DMS79 (cell line): ENCODE data around the gene CREBBP.
A peak's percentile ranks its signal among the peaks of the same experiment; 100 is the strongest.
"Not testable (repeated sequence)": the region's sequence is repeated elsewhere in the genome, so short reads cannot be mapped to it uniquely, and the experiment has no call there.

ENCODE experiments used
- DNase-seq: peaks from one replicate; lab custom pipeline; 2025; lab: John Stamatoyannopoulos, UW

CREBBP gene

GRCh38 chr16:3880623-3881498 lies at the start of gene CREBBP:
Gene CREBBP (minus strand): TSS chr16:3880713. CDS start chr16:3879916, 797 bp downstream.
- DNase-seq, result peak; percentile 72

DNA sequence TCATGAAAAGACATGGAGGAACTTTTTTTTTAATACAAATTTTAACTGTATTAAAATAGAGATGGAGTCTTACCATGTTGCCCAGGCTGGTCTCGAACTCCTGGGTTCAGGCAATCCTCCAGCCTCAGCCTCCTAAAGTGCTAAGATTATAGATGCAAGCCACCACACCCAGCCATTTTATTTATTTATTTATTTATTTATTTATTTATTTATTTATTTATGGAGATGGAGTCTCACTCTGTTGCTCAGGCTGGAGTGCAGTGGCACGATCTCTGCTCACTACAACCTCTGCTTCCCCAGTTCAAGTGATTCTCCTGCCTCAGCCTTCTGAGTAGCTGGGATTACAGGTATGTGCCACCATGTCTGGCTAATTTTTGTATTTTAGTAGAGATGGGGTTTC lies 46.6 kb upstream of the CREBBP start:
- not testable (repeated sequence) for DNase-seq

GRCh38 chr16:3924763-3925162 lies 44.2 kb upstream of the CREBBP start:
- DNase-seq, result no peak

GRCh38 chr16:3922241-3922640 lies 41.7 kb upstream of the CREBBP start:
- no peak for DNase-seq

- DNase-seq, result no peak
These were observed 39.7 kb upstream of the CREBBP start for GRCh38 chr16:3920206-3920605.

- no peak for DNase-seq
These were observed 38.9 kb upstream of the CREBBP start for GRCh38 chr16:3919413-3919812.

DNA sequence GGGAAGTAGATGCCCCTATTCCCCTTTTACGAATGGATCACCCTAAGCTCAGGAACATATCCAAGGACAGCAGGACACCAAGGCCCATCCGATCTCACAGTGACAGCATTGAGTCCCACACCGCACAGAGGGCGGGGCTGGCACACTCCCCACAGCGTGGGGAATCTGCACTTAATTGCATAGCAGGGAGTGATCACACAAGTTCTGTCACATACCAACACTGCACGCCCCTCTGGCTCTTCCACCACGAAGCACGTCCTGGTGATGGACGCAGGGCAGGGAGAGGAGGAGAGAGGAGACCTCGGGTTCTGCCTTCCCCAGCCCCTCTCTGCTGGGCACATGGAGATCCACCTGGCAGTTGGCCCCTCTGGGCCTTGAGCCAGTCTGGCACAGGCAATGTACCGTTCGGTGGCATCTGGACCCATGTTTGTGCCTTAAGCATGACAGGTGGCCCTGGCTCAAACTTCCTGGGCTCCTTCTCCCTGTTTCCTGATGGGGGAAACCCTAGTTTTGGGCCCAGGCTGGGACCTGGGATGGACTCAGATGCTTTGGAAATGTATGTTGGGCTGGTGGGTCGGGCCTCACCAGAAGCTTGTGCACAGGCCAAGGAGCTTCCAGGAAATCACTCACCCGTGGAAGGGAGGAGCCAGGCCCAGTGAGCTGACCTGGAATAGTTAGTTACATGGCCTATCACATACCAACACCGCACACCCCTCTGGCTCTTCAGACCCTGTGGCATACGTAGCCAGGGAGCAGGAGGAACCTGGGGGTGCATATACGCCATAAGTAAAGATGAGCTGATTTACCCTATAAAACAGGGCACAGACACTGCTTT lies 35.1 kb upstream of the CREBBP start:
- DNase-seq, result no peak

DNA sequence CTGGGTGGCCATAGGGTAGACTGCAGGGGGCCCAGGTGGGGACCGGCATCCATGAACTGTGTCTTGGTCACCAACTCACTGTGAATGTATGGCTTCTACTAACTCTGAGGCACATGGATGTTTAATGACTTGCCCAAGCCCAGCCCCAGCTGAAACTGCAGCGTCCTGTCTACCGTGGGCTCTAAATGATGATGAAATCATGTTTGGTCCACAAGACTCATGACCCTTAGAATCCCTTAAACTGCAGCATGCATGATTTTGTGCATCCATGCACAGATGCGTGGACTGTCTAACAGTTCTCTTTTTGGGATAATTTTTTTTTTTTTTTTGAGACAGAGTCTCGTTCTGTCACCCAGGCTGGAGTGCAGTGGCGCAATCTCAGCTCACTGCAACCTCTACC lies 32.4 kb upstream of the CREBBP start:
- no peak for DNase-seq

DNA sequence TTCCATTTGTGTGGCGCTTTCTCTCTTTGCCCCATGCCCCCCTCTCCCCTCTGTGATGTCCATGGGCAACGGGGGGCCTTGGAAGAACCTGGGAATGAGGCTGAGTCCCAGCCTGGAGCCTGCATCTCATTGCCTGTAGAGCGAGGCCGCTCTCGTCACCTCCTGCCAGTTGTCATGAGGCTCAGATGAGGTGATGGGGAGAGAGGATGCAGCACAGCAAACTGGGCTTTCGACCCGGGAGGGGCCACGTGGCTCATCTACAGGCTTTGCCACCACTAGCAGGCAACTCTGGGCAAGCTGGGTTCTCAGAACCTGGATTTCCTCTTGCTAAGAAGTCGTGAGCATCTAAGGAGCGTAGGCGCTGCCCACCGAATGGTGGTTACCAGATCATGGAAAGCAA lies 31.9 kb upstream of the CREBBP start:
- no peak for DNase-seq

- not testable (repeated sequence) for DNase-seq
These were observed 31.2 kb upstream of the CREBBP start for GRCh38 chr16:3911741-3912140.

- no peak for DNase-seq
These were observed 29.5 kb upstream of the CREBBP start for GRCh38 chr16:3909791-3910583.

DNA sequence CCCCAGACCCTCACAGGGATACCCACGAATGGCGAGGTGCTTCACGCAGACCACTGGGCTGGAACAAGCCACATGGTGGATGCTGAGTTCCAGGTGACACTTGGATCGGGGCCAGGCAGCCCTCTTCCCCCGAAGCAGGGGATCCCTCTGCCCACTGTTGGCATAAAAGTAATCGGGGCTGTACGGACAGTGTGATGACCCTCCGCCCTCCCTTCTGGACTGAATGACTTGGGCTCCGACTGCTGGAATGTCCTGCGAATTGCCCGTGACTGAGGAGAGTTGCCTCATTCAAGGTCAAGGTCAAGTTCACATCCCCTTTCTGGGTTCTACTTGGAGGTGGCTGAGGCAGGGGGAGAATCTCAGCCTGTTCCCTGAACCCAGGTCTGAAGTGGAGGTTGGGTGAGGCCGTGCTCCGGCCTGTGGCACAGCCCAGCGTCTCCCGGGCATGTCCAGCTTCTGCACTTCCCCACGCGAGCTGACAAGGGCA lies 28.5 kb upstream of the CREBBP start:
- DNase-seq, result no peak

DNA sequence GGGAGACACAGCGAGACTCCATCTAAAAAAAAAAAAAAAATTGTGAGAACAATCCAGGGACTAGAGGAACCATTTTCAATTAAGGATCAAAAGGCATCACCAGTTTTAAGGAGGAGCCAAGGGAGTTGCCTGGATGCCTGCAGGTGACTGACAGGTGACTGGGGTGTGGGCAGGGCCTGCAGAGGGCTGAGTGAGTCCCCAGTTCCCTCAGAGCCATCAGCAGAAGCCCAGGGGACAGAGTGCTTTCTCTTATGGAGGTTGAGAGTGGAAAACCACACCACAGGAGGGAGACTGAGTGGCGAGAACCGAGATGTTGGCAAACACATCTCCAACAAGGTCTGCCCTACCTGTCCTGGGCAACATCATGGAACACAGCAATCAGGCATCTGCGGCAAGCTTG lies 27.1 kb upstream of the CREBBP start:
- DNase-seq, result no peak

DNA sequence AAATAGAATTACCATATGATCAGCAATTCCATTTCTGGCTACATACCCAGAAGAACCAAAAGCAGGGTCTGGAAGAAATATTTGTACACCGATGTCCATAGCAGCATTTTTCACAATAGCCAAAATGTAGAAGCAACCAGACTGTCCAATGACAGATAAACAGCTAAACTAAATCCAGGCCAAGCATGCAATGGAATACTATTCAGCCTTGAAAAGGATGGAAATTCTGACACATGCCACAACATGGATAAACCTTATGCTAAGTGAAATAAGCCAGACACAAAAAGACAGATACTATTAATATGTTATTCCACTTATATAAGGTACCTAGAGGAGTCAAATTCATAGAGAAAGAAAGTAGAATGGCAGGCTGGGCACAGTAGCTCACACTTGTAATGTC lies 25.9 kb upstream of the CREBBP start:
- DNase-seq, result no peak

DNA sequence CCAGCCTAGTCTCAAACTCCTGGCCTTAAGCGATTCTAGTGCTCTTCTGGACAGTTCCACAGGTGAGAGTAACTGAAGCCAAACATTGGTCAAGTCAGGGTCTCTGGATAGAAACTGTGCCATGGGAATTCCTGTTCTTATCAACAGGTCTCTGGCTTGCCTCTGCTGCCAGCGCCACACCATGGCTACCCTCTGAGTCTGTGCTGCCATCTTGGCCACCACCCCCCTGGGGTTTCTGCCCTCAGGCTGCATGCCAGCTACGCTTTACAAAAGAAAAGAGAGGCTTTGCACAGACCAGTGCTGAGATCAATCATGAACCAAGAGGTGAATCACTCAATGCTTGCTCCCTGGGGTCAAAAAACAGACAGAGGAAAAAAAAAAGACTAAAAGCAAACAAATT lies 24.4 kb upstream of the CREBBP start:
- DNase-seq, result no peak

DNA sequence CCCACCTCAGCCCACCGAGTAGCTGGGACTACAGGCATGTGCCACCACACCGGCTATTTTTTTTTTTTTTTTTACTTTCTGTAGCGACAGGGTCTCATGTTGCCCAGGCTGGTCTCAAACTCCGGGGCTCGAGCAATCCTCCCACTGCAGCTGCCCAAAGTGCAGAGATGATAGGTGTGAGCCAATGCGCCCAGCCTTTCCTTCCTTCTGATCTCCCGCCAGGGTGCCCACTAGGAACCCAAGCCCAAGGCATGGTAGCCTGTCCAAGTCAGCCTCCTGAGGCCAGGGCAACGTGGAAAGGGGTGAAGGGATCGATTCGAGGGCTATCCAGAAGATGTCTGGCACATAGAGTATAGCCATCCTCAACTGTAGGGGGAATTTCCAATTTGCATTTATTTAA lies 9.6 kb upstream of the CREBBP start:
- DNase-seq, result no peak

DNA sequence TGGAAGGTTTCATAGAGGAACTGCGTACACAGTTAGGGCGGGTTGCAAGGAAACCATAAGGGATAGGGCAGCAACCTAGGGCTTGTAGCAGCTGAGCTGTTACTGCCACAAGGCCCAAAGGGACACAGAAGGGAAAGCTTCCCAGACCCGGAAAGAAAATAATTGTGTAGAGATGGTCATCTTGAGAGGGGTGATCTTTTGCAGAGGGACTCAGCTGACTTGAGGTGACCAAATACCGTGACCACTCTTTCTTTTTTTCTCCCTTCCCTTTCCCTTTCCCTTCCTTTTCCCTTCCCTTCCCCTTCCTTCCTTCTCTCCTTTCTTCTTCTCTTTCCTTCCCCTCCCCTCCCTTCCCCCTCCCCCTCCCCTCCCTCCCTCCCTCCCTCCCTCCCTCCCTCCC lies 8.5 kb upstream of the CREBBP start:
- no peak for DNase-seq

DNA sequence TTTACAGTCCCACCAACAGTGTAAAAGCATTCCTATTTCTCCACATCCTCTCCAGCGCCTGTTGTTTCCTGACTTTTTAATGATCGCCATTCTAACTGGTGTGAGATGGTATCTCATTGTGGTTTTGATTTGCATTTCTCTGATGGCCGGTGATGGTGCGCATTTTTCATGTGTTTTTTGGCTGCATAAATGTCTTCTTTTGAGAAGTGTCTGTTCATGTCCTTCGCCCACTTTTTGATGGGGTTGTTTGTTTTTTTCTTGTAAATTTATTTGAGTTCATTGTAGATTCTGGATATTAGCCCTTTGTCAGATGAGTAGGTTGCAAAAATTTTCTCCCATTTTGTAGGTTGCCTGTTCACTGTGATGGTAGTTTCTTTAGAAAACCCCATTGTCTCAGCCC lies 5.5 kb upstream of the CREBBP start:
- DNase-seq, result not testable (repeated sequence)

GRCh38 chr16:3884398-3884797 lies 3.9 kb upstream of the CREBBP start:
- DNase-seq, result no peak

DNA sequence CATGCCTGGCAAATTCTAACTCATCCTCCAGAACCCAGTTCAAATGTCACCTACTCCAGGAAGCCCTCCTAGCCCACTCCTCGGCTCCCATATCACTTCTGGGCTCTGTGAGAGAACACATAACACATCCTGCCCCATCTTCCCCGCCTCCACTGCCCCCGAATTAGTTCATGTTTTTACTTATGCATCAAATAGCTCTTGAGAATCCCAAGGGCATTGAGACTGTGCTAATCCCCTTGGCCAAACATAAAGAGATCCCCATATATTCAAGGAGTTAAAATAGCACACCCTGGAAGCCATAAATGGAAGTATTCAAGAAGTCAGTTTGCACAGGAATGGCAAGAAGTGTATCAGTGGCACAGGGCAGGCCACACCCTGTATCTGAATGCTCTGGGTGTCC lies 2.0 kb upstream of the CREBBP start:
- no peak for DNase-seq

- no peak for DNase-seq
These were observed 1.0 kb upstream of the CREBBP start for GRCh38 chr16:3881499-3881990.
